Measurements from ENCODE around the gene RPS15. TPM values are rescaled to one million over a fixed set of nuclear protein-coding genes. Genes with fewer than 3 reads are reported as not detected.

Gene RPS15
- total and polyA plus RNA-seq, 9 of the 15 experiments (the other 6 are each of a cell fraction or from before 2014, with no cell fraction given): 605 to 2,791 (median 957) TPM

DNA sequence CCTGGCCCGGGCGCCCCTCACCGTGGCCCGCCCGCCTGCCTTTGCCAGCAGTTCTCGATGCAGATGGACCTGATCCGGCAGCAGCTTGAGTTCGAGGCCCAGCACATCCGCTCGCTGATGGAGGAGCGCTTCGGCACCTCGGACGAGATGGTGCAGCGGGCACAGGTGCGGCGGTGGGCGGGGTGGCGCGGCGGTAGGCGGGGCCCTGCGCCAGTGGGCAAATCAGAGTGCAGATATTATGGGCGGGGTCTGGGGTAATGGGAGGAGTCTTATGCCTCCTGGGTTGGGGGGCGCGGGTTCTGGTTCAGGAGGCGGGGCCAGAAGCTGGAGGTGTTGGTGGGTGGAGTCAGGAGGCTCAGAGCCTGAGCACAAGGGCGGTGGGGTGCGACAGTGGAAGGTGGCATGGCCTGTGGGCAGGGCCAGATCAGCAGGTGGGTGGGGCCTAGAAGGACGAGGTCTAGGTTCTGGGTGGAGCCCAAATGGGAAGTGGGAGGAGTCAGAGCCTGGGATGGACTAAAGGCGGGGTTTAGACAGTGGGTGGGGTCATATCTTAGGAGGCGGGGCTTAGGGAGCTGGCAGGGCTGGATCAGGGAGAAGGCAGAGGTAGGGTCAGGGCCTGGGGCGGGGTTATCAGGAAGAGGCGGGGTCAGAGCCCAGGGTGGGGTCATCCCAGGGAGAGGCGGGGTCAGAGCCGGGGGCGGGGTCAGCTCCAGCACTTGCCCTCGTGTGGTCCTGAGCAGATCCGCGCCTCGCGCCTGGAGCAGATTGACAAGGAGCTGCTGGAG lies 17.3 kb downstream of the RPS15 start (continued):
- TF ChIP-seq CBFB (CRISPR knock-in tag; IDR thresholded peaks at IDR 0.05) (no peak), HNRNPL (IDR thresholded peaks at IDR 0.05; ENCODE audit: low read depth, low read length) (no peak), XRCC5 (IDR thresholded peaks at IDR 0.05; ENCODE audit: low read depth, low read length) (0 out of 2 replicates have a peak, but pooled peaks have one; percentile 21), DDX20 (tag; IDR thresholded peaks at IDR 0.05; ENCODE audit: low read depth) (no peak), MAZ (CRISPR knock-in tag; conservative IDR thresholded peaks at IDR 0.05 in 1 of 2, IDR thresholded peaks at IDR 0.05 in 1 of 2) (peak; percentile 29 to 40; a peak in 2 of 4 replicates), MCM7 (IDR thresholded peaks at IDR 0.05) (no peak), ZNF143 (CRISPR knock-in tag; IDR thresholded peaks at IDR 0.05) (no peak), ETV1 (tag; conservative IDR thresholded peaks at IDR 0.05; ENCODE audit: low read depth) (no peak), MCM3 (IDR thresholded peaks at IDR 0.05) (no peak), KAT7 (CRISPR knock-in tag; IDR thresholded peaks at IDR 0.05; ENCODE audit: borderline replicate concordance) (0 out of 2 replicates have a peak, but pooled peaks have one; percentile 22)
- TF ChIP-seq, protein P1, sequence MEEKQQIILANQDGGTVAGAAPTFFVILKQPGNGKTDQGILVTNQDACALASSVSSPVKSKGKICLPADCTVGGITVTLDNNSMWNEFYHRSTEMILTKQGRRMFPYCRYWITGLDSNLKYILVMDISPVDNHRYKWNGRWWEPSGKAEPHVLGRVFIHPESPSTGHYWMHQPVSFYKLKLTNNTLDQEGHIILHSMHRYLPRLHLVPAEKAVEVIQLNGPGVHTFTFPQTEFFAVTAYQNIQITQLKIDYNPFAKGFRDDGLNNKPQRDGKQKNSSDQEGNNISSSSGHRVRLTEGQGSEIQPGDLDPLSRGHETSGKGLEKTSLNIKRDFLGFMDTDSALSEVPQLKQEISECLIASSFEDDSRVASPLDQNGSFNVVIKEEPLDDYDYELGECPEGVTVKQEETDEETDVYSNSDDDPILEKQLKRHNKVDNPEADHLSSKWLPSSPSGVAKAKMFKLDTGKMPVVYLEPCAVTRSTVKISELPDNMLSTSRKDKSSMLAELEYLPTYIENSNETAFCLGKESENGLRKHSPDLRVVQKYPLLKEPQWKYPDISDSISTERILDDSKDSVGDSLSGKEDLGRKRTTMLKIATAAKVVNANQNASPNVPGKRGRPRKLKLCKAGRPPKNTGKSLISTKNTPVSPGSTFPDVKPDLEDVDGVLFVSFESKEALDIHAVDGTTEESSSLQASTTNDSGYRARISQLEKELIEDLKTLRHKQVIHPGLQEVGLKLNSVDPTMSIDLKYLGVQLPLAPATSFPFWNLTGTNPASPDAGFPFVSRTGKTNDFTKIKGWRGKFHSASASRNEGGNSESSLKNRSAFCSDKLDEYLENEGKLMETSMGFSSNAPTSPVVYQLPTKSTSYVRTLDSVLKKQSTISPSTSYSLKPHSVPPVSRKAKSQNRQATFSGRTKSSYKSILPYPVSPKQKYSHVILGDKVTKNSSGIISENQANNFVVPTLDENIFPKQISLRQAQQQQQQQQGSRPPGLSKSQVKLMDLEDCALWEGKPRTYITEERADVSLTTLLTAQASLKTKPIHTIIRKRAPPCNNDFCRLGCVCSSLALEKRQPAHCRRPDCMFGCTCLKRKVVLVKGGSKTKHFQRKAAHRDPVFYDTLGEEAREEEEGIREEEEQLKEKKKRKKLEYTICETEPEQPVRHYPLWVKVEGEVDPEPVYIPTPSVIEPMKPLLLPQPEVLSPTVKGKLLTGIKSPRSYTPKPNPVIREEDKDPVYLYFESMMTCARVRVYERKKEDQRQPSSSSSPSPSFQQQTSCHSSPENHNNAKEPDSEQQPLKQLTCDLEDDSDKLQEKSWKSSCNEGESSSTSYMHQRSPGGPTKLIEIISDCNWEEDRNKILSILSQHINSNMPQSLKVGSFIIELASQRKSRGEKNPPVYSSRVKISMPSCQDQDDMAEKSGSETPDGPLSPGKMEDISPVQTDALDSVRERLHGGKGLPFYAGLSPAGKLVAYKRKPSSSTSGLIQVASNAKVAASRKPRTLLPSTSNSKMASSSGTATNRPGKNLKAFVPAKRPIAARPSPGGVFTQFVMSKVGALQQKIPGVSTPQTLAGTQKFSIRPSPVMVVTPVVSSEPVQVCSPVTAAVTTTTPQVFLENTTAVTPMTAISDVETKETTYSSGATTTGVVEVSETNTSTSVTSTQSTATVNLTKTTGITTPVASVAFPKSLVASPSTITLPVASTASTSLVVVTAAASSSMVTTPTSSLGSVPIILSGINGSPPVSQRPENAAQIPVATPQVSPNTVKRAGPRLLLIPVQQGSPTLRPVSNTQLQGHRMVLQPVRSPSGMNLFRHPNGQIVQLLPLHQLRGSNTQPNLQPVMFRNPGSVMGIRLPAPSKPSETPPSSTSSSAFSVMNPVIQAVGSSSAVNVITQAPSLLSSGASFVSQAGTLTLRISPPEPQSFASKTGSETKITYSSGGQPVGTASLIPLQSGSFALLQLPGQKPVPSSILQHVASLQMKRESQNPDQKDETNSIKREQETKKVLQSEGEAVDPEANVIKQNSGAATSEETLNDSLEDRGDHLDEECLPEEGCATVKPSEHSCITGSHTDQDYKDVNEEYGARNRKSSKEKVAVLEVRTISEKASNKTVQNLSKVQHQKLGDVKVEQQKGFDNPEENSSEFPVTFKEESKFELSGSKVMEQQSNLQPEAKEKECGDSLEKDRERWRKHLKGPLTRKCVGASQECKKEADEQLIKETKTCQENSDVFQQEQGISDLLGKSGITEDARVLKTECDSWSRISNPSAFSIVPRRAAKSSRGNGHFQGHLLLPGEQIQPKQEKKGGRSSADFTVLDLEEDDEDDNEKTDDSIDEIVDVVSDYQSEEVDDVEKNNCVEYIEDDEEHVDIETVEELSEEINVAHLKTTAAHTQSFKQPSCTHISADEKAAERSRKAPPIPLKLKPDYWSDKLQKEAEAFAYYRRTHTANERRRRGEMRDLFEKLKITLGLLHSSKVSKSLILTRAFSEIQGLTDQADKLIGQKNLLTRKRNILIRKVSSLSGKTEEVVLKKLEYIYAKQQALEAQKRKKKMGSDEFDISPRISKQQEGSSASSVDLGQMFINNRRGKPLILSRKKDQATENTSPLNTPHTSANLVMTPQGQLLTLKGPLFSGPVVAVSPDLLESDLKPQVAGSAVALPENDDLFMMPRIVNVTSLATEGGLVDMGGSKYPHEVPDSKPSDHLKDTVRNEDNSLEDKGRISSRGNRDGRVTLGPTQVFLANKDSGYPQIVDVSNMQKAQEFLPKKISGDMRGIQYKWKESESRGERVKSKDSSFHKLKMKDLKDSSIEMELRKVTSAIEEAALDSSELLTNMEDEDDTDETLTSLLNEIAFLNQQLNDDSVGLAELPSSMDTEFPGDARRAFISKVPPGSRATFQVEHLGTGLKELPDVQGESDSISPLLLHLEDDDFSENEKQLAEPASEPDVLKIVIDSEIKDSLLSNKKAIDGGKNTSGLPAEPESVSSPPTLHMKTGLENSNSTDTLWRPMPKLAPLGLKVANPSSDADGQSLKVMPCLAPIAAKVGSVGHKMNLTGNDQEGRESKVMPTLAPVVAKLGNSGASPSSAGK (IDR thresholded peaks at IDR 0.05): no peak; the same call in 1 of the 2 replicates
- TF ChIP-seq, protein P2, sequence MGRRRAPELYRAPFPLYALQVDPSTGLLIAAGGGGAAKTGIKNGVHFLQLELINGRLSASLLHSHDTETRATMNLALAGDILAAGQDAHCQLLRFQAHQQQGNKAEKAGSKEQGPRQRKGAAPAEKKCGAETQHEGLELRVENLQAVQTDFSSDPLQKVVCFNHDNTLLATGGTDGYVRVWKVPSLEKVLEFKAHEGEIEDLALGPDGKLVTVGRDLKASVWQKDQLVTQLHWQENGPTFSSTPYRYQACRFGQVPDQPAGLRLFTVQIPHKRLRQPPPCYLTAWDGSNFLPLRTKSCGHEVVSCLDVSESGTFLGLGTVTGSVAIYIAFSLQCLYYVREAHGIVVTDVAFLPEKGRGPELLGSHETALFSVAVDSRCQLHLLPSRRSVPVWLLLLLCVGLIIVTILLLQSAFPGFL (CRISPR knock-in tag; IDR thresholded peaks at IDR 0.05): no peak

Data from K562 (cell line).